HEK293T (cell line): ENCODE data around the gene CLIC3.

Source experiments
- ARNT ChIP-seq: fragments of 450-650 bp; IDR thresholded peaks from 2 replicates; pipeline ENCODE4 v1.6.1; 2017; ENCODE audit warnings: mild to moderate bottlenecking
- BHLHE40 ChIP-seq: fragments of 450-650 bp; IDR thresholded peaks from 2 replicates; pipeline ENCODE4 v1.6.1; 2016; ENCODE audit warnings: mild to moderate bottlenecking, moderate library complexity, borderline replicate concordance
- ELF4 ChIP-seq: fragments of 450-650 bp; IDR thresholded peaks from 2 replicates; pipeline ENCODE4 v1.6.1; 2017; ENCODE audit warnings: antibody characterized with exemption
- FOXA1 ChIP-seq: fragments of 450-650 bp; IDR thresholded peaks from 2 replicates; pipeline ENCODE4 v1.6.1; 2016; ENCODE audit warnings: mild to moderate bottlenecking
- FOXK2 ChIP-seq: fragments of 450-650 bp; IDR thresholded peaks from 2 replicates; pipeline ENCODE4 v1.6.1; 2016; ENCODE audit warnings: mild to moderate bottlenecking
- FOXM1 ChIP-seq: fragments of 450-650 bp; IDR thresholded peaks from 2 replicates; pipeline ENCODE4 v1.6.1; 2017; ENCODE audit warnings: mild to moderate bottlenecking, borderline replicate concordance
- HDGF ChIP-seq: fragments of 450-650 bp; IDR thresholded peaks from 2 replicates; pipeline ENCODE4 v1.6.1; 2017; ENCODE audit warnings: antibody characterized with exemption, borderline replicate concordance
- L3MBTL2 ChIP-seq: fragments of 450-650 bp; conservative IDR thresholded peaks from 2 replicates; pipeline ENCODE4 v1.6.1; 2016; ENCODE audit warnings: mild to moderate bottlenecking
- NFRKB ChIP-seq: fragments of 450-650 bp; IDR thresholded peaks from 2 replicates; pipeline ENCODE4 v1.6.1; 2016; ENCODE audit warnings: mild to moderate bottlenecking, moderate library complexity
- SP1 ChIP-seq: fragments of 450-650 bp; IDR thresholded peaks from 2 replicates; pipeline ENCODE4 v1.6.1; 2017
- SUZ12 ChIP-seq: fragments of 450-650 bp; IDR thresholded peaks from 2 replicates; pipeline ENCODE4 v1.6.1; 2016; ENCODE audit warnings: mild to moderate bottlenecking
- TARDBP ChIP-seq: fragments of 450-650 bp; IDR thresholded peaks from 2 replicates; pipeline ENCODE4 v1.6.1; 2016
- ZNF384 ChIP-seq: fragments of 450-650 bp; IDR thresholded peaks from 2 replicates; pipeline ENCODE4 v1.6.1; 2016
- TF ChIP-seq, protein P1 (sequence below): fragments of 450-650 bp; IDR thresholded peaks from 2 replicates; pipeline ENCODE4 v1.6.1; 2016

- TF ChIP-seq FOXM1 (no peak), HDGF (no peak), FOXA1 (no peak), SP1 (no peak), TARDBP (no peak), ARNT (no peak), NFRKB (no peak), SUZ12 (no peak), BHLHE40 (no peak), FOXK2 (no peak), L3MBTL2 (no peak; the same call in 1 of the 2 replicates), ZNF384 (no peak), ELF4 (no peak)
- TF ChIP-seq, protein P1, sequence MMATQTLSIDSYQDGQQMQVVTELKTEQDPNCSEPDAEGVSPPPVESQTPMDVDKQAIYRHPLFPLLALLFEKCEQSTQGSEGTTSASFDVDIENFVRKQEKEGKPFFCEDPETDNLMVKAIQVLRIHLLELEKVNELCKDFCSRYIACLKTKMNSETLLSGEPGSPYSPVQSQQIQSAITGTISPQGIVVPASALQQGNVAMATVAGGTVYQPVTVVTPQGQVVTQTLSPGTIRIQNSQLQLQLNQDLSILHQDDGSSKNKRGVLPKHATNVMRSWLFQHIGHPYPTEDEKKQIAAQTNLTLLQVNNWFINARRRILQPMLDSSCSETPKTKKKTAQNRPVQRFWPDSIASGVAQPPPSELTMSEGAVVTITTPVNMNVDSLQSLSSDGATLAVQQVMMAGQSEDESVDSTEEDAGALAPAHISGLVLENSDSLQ, result no peak
Measured at GRCh38 chr9:137045294-137046087, 49.1 kb upstream of the CLIC3 start.
